HG03045 (cell line): ENCODE results near the gene RAD51B.

Source experiments
- ATAC-seq: cut with Tn5 transposase; IDR thresholded peaks from one replicate; pipeline ENCODE4 v1.9.1; 2021; ENCODE audit warnings: mild to moderate bottlenecking, moderate library complexity; ENCODE audit not compliant: unreplicated experiment

Gene RAD51B

GRCh38 chr14:68343534-68344118, 524.0 kb downstream of the RAD51B start:
- no peak for ATAC-seq

- ATAC-seq = no peak
Measured at GRCh38 chr14:68345738-68346137, 526.2 kb downstream of the RAD51B start.

GRCh38 chr14:68346556-68347343, 527.2 kb downstream of the RAD51B start:
- ATAC-seq = no peak

- no peak for ATAC-seq
Measured at GRCh38 chr14:68349900-68350629, 530.5 kb downstream of the RAD51B start.

GRCh38 chr14:68355415-68355814, 535.8 kb downstream of the RAD51B start:
- no peak for ATAC-seq

- ATAC-seq = no peak
Measured at GRCh38 chr14:68357777-68358176, 538.2 kb downstream of the RAD51B start.

- no peak for ATAC-seq
Measured at GRCh38 chr14:68358500-68358899, 538.9 kb downstream of the RAD51B start.

- ATAC-seq = no peak
Measured at GRCh38 chr14:68359022-68359836, 539.6 kb downstream of the RAD51B start.

GRCh38 chr14:68359837-68360552, 540.4 kb downstream of the RAD51B start:
- no peak for ATAC-seq

GRCh38 chr14:68361231-68361630, 541.7 kb downstream of the RAD51B start:
- no peak for ATAC-seq

- ATAC-seq = no peak
Measured at GRCh38 chr14:68362846-68363245, 543.3 kb downstream of the RAD51B start.

GRCh38 chr14:68363466-68363842, 543.9 kb downstream of the RAD51B start:
- no peak for ATAC-seq

- no peak for ATAC-seq
Measured at GRCh38 chr14:68363843-68364767, 544.5 kb downstream of the RAD51B start.

- no peak for ATAC-seq
Measured at GRCh38 chr14:68364792-68365192, 545.2 kb downstream of the RAD51B start.

GRCh38 chr14:68365228-68365627, 545.6 kb downstream of the RAD51B start:
- no peak for ATAC-seq

- ATAC-seq = no peak
Measured at GRCh38 chr14:68366656-68367055, 547.1 kb downstream of the RAD51B start.

GRCh38 chr14:68367536-68367935, 548.0 kb downstream of the RAD51B start:
- ATAC-seq = no peak

GRCh38 chr14:68368850-68369249, 549.3 kb downstream of the RAD51B start:
- ATAC-seq = no peak

- ATAC-seq = no peak
Measured at GRCh38 chr14:68369281-68370056, 549.9 kb downstream of the RAD51B start.
